OCI-M1 (cell line): ENCODE data around the gene NRXN3.

Experiments used
- DNase-seq: peaks from one replicate; lab custom pipeline; 2025; lab: John Stamatoyannopoulos, UW

Gene NRXN3

DNA sequence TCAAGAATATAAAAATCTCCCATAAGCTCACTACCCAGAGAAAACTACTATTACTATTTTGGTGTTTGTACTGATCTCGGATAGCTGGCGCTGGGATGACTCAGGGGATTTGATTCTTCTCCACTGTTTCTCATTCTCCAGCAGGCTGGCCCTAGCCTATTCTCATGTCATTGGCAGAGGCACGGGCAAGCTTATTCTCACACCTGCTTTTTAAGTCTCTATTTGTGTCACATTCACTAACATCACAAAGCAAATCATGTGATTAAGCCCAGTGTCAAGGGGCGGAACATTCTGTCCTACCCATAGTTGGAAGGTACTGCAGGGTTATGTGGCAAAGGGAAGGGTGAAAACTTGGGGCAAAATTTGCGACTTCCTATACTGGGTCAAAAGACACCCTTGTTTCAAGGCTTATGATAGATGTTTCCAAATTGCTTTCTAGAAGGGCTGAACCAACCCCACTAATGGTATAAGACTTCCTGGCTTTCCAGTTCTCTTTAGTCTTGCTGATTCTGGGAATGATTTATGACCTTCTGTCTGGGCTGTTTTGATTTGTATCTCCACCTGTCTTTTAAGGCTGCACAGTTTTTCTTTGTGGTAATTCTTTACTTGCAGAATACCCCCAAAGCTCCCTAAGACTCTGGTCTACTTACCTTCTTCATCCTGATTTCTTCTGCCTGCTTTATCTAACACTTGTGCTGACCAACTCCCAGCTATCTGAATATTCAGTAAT, 406.4 kb downstream of the NRXN3 start:
- no peak for DNase-seq

GRCh38 chr14:78581229-78581628, 411.1 kb downstream of the NRXN3 start:
- peak; percentile 7 for DNase-seq

DNA sequence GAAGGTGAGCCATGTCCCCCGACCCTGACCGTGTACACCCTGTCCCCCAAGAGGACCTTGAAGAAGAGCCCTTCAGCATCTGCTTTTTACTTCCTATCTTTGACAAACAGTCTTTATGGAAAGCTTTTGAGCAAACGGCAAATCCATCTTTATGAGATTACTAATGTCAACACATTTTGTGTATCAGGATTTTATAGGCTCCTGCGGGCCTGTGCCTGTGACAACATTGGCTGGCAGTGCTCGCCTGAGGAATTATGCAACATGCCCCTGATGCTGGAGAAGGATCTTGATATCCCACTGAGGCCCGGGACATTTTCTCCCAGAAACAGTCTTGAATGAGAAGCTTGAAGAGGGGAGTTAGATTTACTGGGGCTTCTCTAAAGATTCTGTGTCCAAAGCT, 416.5 kb downstream of the NRXN3 start:
- DNase-seq, result no peak

DNA sequence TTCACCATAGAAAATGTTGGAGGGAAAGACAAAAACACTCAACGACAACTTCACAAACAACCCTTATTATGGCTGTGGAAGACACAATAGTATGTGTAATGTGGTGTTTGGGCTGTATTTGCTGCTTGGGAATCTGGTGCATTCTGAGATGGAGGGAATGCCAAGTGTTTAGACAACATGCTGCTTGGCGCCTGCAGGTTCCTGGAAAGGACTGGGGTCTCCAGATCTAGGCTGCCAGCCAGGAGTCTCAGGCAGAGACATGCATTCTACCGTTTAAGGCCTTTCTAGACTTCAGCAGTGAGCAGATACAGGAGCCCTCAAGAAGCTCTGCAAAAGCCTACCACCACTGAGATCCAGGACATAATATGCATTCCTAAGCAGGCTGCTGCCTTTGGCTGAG, 418.7 kb downstream of the NRXN3 start:
- no peak for DNase-seq

DNA sequence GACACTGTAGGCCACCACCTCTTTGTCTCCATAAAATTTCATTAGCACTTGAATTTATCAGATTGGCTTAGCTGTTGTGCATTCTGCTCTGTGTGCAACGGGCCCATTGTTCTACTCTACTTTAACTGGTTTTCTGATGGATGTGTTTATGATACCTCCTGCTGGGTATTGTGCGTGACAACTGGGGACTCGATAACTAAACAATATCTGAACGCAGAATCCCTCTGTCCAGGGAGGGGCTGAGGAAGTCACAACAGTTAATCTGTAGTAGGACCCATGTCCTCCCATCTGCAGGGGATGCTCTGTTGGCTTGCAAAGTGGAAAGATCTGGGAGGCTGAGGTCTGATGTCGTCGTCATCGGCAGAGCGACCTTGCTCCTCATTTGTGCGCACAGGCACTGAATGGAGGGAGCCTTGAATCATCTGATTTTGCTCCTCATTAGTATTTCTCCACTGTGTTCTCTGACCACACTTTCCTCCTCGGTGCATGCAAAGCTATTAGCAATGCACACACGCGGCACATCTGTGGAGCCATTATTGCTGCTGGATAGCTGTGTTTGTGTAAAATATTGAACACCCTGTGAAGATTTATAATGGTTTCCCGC, 422.5 kb downstream of the NRXN3 start:
- no peak for DNase-seq

DNA sequence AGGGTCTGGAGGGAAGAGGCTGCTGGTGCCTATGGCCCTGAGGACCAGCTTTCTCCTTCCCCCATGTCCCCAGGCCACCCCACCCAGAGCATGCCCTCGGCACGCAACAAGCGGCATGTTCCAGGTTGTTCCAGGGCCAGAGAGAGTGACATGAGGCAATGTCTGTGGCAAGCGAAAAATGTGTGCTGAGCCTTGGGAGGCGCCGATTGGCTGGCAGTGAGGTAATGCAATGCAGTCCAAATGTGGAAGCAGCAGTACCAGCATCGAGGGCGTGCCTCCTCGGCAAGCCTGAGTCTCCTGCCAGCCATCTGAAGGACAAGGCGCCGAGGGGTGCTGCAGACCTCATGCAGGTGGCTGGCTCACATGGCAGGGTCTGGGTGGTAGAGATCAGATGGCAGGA, 423.8 kb downstream of the NRXN3 start:
- no peak for DNase-seq

DNA sequence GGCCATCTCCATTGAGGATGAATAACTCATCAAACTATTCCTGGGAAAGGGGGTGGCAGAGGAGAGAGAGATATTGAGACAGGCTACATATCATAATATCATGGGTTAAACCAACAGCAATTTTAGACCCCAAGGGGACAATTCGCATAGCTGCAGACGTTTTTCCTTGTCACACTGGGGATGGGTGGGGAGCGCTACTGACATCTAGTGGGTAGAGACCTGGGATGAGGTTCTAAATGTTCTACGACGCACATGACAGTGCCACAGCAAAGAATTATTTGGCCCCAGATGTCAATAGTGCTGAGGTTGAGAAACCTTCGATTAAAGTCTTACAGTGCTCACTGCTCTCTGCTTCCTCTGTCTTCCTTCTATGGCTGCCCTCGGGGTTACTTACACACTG, 425.6 kb downstream of the NRXN3 start:
- peak; percentile 3 for DNase-seq

- peak; percentile 58 for DNase-seq
These were observed 428.1 kb downstream of the NRXN3 start for GRCh38 chr14:78598046-78598920.

DNA sequence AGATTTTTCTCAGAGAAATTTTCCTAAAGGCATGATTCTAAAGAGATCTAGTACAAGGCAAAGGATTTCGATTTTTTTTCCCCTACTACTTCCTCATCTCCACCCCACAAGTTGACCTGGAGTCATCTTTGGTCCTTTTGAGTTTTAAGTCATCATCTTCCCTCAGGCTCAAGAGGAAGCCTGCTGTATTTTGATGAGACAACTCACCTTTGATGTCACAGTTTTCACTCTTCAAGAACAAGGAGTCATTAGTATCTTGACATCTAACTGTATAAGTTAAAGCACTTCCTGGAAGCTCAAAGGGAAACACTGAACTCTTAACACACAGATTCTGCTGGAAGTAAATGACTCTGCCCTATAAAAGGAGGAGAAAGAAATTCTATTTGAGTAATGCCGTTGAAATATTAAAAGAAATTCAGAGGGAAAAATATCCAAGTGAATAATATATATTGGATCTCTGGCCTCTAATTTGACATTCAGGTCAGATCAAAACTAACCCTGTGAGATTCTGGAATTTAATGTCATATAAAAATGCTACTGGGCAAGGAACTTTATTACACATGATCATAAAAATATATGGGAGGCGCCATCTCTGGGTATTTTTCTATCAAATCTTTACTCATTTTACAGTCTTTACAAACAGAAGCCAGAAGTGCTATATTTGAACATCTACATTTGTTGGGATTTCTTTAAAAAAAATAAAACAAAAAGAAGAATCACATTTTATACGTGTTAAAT, 435.0 kb downstream of the NRXN3 start:
- DNase-seq, result no peak

DNA sequence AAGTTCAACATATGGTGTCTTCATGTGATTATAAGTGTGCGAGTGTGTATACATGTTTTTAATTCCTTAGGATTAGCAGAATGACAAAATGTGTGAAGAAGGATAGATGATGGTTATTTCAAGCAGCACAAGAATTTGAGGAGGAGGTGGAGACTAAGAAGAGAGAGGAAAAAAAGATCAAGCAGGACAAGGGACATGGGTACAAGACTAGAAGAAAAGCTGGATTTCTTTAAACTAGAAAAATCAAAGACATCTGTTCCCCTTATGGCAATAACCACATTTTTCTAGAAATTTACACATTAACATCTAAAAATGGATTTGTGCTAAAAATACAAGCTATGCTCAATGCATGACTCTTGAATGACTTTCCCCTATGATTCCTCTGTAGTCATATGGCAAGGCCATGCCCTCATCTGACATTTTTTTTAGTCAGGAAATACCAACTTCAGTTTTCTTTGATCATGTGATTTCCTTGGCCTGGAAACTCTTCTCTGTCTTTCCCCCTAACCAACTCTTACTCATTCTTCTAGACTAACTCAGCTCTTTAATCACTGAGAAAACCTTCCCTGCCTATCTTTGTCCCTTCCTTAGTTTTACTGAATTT, 435.8 kb downstream of the NRXN3 start:
- DNase-seq, result no peak

DNA sequence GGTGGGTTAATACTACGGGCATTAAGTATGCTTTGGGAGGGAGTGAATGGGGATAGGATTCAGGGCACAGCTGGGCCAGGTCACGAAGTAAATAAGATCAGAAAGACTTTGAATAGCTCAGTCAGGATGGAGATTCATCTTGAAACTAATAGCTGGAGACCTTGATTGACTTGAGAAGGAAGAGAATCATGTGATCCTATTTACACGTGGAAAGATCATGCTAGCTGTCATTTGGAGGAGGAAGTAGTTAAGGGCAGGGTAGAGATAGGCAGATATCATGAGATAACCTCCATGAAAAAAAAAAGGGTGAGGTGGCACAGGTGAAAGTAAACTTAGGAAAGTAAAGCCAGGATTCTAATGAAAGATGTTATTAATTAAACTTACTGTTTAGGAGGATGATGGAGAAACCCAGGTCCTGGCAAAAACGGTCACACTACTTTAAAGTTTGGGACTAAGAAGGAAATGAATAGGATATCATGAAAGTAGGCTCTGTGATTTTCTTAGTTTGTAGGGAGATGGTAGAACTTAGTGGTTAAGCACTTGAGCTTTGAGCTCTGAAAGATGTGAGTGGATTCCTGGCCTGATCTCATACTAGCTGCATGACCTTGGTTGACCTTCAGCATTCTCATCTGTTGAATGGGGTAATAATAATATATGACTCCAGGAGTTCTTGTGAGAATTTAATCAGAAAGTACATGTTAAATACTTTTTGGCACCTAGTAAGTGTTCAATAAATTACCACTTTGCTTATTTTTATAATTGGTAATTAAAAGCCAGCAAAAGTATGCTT, 439.0 kb downstream of the NRXN3 start:
- DNase-seq, result peak; percentile 4

GRCh38 chr14:78610994-78611393, 440.8 kb downstream of the NRXN3 start:
- DNase-seq, result no peak

DNA sequence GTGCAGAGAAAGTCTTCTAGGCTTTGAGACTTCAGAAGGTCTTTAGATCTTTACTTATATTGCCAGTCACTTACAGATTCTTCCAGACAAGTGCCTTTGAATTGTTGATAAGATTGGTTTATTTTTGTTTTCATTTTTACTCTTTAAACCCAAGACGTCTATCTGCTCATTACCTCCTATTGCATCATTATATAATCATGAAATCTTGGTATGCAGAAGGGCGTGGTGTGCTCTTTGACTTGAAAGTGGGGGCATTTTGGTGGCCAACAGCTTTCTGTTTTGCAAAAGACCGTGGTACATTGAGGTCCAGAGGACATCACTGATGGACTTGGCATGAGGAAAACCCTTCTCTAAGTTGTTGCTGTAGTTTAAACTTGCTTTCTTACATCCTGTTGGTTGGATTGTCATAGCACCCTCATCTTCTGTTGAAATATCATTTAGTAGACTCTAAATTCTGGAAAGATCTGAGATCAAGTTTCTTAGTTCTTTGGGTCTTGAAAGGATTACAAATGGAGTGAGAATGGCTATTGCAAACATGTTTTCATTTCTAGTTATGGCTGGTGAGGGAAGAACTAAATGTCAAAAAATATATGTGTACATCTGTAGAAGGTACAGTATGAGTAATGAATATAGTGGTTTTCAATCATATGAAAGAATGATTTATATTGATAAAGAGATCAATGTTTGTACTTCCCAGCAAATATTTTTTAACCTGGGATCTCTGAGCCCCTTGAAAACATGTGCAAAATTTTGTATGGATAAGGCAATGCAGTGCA, 441.8 kb downstream of the NRXN3 start:
- peak; percentile 67 for DNase-seq

GRCh38 chr14:78612666-78613065, 442.5 kb downstream of the NRXN3 start:
- no peak for DNase-seq

- peak; percentile 25 for DNase-seq
These were observed 444.4 kb downstream of the NRXN3 start for GRCh38 chr14:78614593-78614992.

- no peak for DNase-seq
These were observed 447.6 kb downstream of the NRXN3 start for GRCh38 chr14:78617735-78618134.

DNA sequence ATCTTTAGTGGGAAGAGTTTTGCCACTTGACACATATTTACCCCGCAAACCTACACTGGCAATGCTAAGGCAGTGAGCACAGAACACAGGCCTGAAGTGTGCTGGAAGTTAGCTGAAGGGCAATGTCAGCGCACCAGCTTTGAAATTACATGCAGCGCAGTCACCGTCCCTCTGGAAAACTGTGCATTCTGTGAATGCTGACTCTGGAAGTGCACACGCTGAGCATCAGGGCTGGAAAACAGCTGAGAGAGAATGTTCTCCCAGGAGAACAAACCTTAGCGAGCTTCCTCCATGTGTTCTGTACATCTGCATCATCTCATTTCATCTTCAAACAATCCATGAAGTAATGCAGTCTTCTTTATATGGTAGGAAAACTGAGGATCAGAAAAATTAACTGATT, 448.2 kb downstream of the NRXN3 start:
- DNase-seq, result no peak

DNA sequence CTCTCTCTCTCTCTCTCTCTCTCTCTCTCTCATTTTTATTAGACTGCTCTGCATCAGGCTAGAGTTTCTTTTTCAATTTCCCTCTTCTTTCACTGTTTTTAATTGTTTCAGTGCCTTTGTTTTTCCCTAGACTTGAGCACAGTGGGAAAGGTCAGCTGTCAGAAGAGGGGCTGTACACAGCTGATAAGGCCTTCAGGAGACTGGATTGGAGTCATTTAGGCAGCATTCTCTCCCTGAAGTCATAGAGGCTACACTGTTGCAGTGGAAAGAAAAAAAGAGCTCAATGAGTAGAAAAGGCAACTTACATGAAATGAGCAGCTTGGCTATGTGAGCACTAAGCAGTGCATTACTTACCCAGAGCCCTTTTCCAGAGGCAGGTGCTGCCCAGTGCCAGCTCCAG, 456.9 kb downstream of the NRXN3 start:
- DNase-seq, result peak; percentile 5

DNA sequence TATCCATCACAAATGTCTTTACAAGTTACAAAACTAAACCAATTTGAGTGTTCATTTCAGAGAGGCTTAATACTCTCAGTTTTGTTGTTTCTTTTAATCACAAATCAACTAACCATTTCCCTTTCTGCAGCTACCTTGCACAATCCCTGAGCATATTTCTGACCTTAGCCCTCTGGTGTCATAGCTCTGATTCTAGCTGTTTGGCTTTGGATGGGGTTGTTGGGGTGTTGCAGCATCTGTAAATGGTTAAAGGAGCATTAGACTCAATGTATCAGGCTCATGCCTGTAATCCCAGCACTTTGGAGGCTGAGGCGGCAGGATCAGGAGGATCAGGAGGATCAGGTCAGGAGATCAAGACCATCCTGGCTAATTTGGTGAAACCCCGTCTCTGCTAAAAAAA, 461.4 kb downstream of the NRXN3 start:
- DNase-seq, result no peak

GRCh38 chr14:78633752-78634151, 463.6 kb downstream of the NRXN3 start:
- no peak for DNase-seq
